ENCODE results near the gene CHPF. TPM values are rescaled to one million over a fixed set of nuclear protein-coding genes. Genes with fewer than 3 reads are reported as not detected.

CHPF gene
- total RNA-seq: 276 and 392 TPM in 2 replicates

GRCh38 chr2:219543596-219544358, at the start of gene CHPF, which contains the start of gene TMEM198:
TSS of gene CHPF (minus strand) at chr2:219543809. CDS start at chr2:219543538, 271 bp downstream.
TSS of gene TMEM198 (plus strand) at chr2:219544028. CDS start at chr2:219544728, 700 bp downstream.

GRCh38 chr2:219572237-219573001, 28.8 kb upstream of the CHPF start, which contains the start of gene INHA:
TSS of gene INHA (plus strand) at chr2:219572310. CDS start at chr2:219572375, 65 bp downstream.

GRCh38 chr2:219571311-219572236, 28.0 kb upstream of the CHPF start, which contains the start of gene OBSL1:
TSS of gene OBSL1 (minus strand) at chr2:219571539. CDS start at chr2:219571232, 307 bp downstream.

GRCh38 chr2:219514196-219514761, 29.3 kb downstream of the CHPF start, which contains the start of gene ASIC4:
TSS of gene ASIC4 (plus strand) at chr2:219514482. CDS start at chr2:219514725, 243 bp downstream.

GRCh38 chr2:219498280-219499057, 45.1 kb downstream of the CHPF start, which contains the start of gene GMPPA:
TSS of gene GMPPA (plus strand) at chr2:219498891. CDS start at chr2:219499976, 1,085 bp downstream.

Small RNA genes lying within 50 kb of the gene (small RNA-seq; reads per million reads assigned to genes)
- not detected for gene MIR3132
- not detected for gene RN7SKP213

Other genes starting within 250 kb of the CHPF start
- gene PTPRN, start 234.4 kb downstream of the CHPF start, total RNA-seq: under 0.01 and 0.11 TPM in 2 replicates
- not detected in 2 replicates for gene RESP18, start 211.1 kb downstream of the CHPF start, total RNA-seq
- gene DNPEP, start 155.9 kb downstream of the CHPF start, total RNA-seq: 47.5 and 55.0 TPM in 2 replicates
- under 0.01 TPM in 1 of 2 replicates, not detected in the other for gene DES, start 125.4 kb downstream of the CHPF start, total RNA-seq
- gene SPEG, start 109.0 kb downstream of the CHPF start, total RNA-seq: 20.4 and 40.8 TPM in 2 replicates
- gene GMPPA, start 44.9 kb downstream of the CHPF start, total RNA-seq: 76.6 and 138 TPM in 2 replicates
- under 0.01 and 0.22 TPM in 2 replicates for gene ASIC4, start 29.3 kb downstream of the CHPF start, total RNA-seq
- 3.4 and 3.5 TPM in 2 replicates for gene TMEM198, start 219 bp upstream of the CHPF start, total RNA-seq
- gene OBSL1, start 27.7 kb upstream of the CHPF start, total RNA-seq: 134 and 197 TPM in 2 replicates
- 2.5 and 4.7 TPM in 2 replicates for gene INHA, start 28.5 kb upstream of the CHPF start, total RNA-seq
- gene STK11IP, start 54.0 kb upstream of the CHPF start, total RNA-seq: 24.6 and 33.0 TPM in 2 replicates
- gene SLC4A3, start 83.8 kb upstream of the CHPF start, total RNA-seq: 5.9 and 6.8 TPM in 2 replicates